PC-9 (cell line): ENCODE data around the gene PHACTR4. TPM values are rescaled to one million over a fixed set of nuclear protein-coding genes. Genes with fewer than 3 reads are reported as not detected.
A peak's percentile ranks its signal among the peaks of the same experiment; 100 is the strongest.

Source experiments
- Bru-seq: library from RNA; stranded (reverse); fragments of 400-500 nt; gene quantifications from one replicate; lab custom pipeline; 2021; lab: Mats Ljungman, UMichigan
- BruChase-seq, 2 experiments: library from RNA; stranded (reverse); fragments of 400-500 nt; gene quantifications; one replicate each; lab custom pipeline; 2021; lab: Mats Ljungman, UMichigan
- BruUV-seq: library from RNA; stranded (reverse); fragments of 400-500 nt; replicated peaks from 2 replicates; lab custom pipeline; 2021; lab: Mats Ljungman, UMichigan
- CTCF ChIA-PET: fragments of 300-600 bp; sonication (Branson Sonifier 250); formaldehyde crosslinking; loops from one replicate; lab custom pipeline; 2022; ENCODE audit warnings: antibody characterized with exemption; lab: Charles Lee
- POLR2A ChIA-PET: fragments of 300-600 bp; sonication (Branson Sonifier 250); formaldehyde crosslinking; loops from one replicate; lab custom pipeline; 2022; ENCODE audit warnings: antibody characterized with exemption; ENCODE audit not compliant: unreplicated experiment; lab: Charles Lee
- DNase-seq, 2 experiments: peaks; one replicate each; pipeline versions ENCODE4 v3.0.0 to v3.0.0-alpha.2; 2015 to 2022; ENCODE audit warnings: mixed read lengths in 1 of 2
- H2AFZ ChIP-seq: fragments of 200-600 bp; sonication (generic); 2 replicates; pipeline ENCODE4 v1.8.1; 2017; ENCODE audit warnings: antibody characterized with exemption
- H3F3A ChIP-seq: fragments of 200-600 bp; sonication (generic); 2 replicates; pipeline ENCODE4 v1.8.1; 2017; ENCODE audit warnings: antibody characterized with exemption, mild to moderate bottlenecking, low read depth; ENCODE audit not compliant: insufficient read depth
- H3K27ac ChIP-seq: fragments of 200-600 bp; sonication (generic); 2 replicates; pipeline ENCODE4 v1.6.1; 2016; ENCODE audit warnings: mixed run types
- H3K27me3 ChIP-seq: fragments of 200-600 bp; sonication (generic); 2 replicates; pipeline ENCODE4 v1.6.1; 2016; ENCODE audit warnings: low read depth, mixed run types; ENCODE audit not compliant: insufficient read depth
- H3K36me3 ChIP-seq: fragments of 200-600 bp; sonication (generic); 2 replicates; pipeline ENCODE4 v1.6.1; 2016; ENCODE audit warnings: low read depth, mixed run types
- H3K4me1 ChIP-seq: fragments of 200-600 bp; sonication (generic); replicated peaks from 2 replicates; pipeline ENCODE4 v1.6.1; 2016; ENCODE audit warnings: mixed run types; ENCODE audit not compliant: insufficient read depth
- H3K4me2 ChIP-seq: fragments of 200-600 bp; sonication (generic); 2 replicates; pipeline ENCODE4 v1.6.1; 2017; ENCODE audit warnings: mixed run types
- H3K4me3 ChIP-seq: fragments of 200-600 bp; sonication (generic); 2 replicates; pipeline ENCODE4 v1.6.1; 2016; ENCODE audit warnings: mixed run types
- H3K79me2 ChIP-seq: fragments of 200-600 bp; sonication (generic); 2 replicates; pipeline ENCODE4 v1.6.1; 2017; ENCODE audit warnings: low read depth, mixed run types
- H3K9me2 ChIP-seq: fragments of 200-600 bp; sonication (generic); 2 replicates; pipeline ENCODE4 v1.8.1; 2017; ENCODE audit warnings: mild to moderate bottlenecking; ENCODE audit not compliant: insufficient read depth
- H3K9me3 ChIP-seq: fragments of 200-600 bp; sonication (generic); 2 replicates; pipeline ENCODE4 v1.8.1; 2016; ENCODE audit warnings: low read depth; ENCODE audit not compliant: insufficient read depth
- H4K20me1 ChIP-seq: fragments of 200-600 bp; sonication (generic); 2 replicates; pipeline ENCODE4 v1.8.1; 2017; ENCODE audit not compliant: insufficient read depth
- EZH2 ChIP-seq: fragments of 200-600 bp; sonication (generic); IDR thresholded peaks from 2 replicates; pipeline ENCODE4 v1.8.0; 2017; ENCODE audit warnings: antibody characterized with exemption, low read depth
- intact Hi-C: fragments of 100-400 bp; cut with micrococcal nuclease; formaldehyde crosslinking; loops from one replicate; pipeline ENCODE4 v1.10.0; 2022; ENCODE audit not compliant: unreplicated experiment
- long read RNA-seq: library from polyadenylated mRNA; stranded (forward); transcript quantifications from one replicate; pipeline ENCODE4 v2.0.0, GENCODE V29; 2022
- total RNA-seq: library from RNA; stranded (reverse); gene quantifications from 2 replicates; pipeline ENCODE4 v1.2.3, GENCODE V29; 2021
- TF ChIP-seq, protein P1 (sequence below): fragments of 200-600 bp; sonication (generic); conservative IDR thresholded peaks from 2 replicates; pipeline ENCODE4 v1.6.1; 2017; ENCODE audit warnings: mixed run types, antibody characterized with exemption, mild to moderate bottlenecking, moderate library complexity

PHACTR4 gene
- total RNA-seq (33.2 and 45.1 TPM in 2 replicates), Bru-seq, nascent RNA (percentile 81 among the genes with signal in this experiment), BruChase-seq, experiment 1, labeled RNA remaining after a 2-hour chase (percentile 78 among the genes with signal in this experiment), BruChase-seq, experiment 2, labeled RNA remaining after a 6-hour chase (percentile 78 among the genes with signal in this experiment)
- long read RNA-seq, full-length matches to known transcripts: 7 of 25 reads
- long read RNA-seq, partial matches to known transcripts: 11 of 25 reads
- long read RNA-seq, other reads (novel, unspliced or antisense): 7 of 25 reads

DNA sequence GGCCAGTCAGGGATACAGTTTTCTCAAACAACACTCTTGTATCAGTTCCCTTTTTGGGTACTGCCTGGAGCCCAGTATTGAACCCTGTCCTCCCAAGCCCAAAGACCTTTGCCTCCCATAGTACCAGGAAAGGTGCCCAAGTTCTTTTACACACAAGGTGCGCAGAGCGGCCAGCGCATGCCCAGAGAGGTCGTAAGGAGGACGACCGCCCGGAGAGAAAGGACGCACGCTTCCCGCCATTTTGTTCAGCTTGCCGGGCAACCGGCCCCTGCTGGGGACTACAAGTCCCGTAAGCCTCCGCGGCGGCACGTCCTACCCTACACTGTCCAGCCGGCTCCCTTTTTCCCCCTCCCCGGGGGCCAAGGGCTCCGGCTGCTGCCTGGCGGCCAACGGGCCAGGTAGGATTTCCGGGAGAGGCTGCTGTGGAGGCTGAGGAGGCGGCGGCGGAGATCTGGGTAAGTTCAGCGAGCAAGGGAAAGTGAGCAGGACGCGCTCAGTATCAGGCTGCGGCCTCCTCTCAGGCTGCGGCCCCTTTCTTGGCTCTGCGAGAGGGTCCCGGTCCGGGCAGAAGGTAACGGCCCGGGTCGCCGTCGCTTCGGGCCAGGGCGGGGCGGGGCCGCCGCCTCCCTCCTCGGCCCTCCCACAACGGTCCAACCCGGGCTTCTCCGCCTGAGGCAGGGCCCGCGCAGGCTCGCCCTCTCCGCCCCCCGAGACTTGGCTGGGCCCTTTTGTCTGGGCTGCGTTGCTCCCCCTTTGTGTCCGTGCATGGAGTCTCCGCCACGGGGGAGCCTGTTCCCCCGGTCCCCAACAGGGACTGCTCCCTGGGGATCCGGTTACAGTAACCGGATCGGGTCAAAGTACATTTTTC, at the start of gene PHACTR4:
TSS of gene PHACTR4 (plus strand) at position 370 of the 868 bp plus-strand sequence. CDS start 37,708 bp downstream, outside the sequence.
- Histone ChIP-seq H3F3A (peaks cover 28% of the 10 kb centered on the region; the same call in 1 of the 2 replicates), H3K4me1 (peaks cover 23% of the 10 kb centered on the region), H2AFZ (peak within 1 kb of the TSS; percentile 97), H3K79me2 (peaks cover 35% of the 10 kb centered on the region), H3K27me3 (no peaks in the 10 kb centered on the region), H3K4me3 (peak within 1 kb of the TSS; percentile 67), H3K36me3 (no peaks in the 10 kb centered on the region), H3K9me3 (no peaks in the 10 kb centered on the region), H3K27ac (peak within 1 kb of the TSS; percentile 52), H3K4me2 (peak within 1 kb of the TSS; percentile 81), H3K9me2 (no peaks in the 10 kb centered on the region), H4K20me1 (no peaks in the 10 kb centered on the region)
- TF ChIP-seq, protein P1, sequence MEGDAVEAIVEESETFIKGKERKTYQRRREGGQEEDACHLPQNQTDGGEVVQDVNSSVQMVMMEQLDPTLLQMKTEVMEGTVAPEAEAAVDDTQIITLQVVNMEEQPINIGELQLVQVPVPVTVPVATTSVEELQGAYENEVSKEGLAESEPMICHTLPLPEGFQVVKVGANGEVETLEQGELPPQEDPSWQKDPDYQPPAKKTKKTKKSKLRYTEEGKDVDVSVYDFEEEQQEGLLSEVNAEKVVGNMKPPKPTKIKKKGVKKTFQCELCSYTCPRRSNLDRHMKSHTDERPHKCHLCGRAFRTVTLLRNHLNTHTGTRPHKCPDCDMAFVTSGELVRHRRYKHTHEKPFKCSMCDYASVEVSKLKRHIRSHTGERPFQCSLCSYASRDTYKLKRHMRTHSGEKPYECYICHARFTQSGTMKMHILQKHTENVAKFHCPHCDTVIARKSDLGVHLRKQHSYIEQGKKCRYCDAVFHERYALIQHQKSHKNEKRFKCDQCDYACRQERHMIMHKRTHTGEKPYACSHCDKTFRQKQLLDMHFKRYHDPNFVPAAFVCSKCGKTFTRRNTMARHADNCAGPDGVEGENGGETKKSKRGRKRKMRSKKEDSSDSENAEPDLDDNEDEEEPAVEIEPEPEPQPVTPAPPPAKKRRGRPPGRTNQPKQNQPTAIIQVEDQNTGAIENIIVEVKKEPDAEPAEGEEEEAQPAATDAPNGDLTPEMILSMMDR: no peak
- no peak for TF ChIP-seq EZH2
- no TSS peak for BruUV-seq
- DNase-seq: peak; percentile 77 to 93
- intact Hi-C loops: no loop called here
- POLR2A ChIA-PET: interaction anchor here (0.6 to 1.0 kb wide), 4 partner anchors 68 to 120 kb away, joined by 4 to 13 read pairs (median 6); no protein-coding TSS in a partner anchor
- CTCF ChIA-PET: interaction anchor here (0.7 to 2.8 kb wide), 3 partner anchors 37 to 1423 kb away, joined by 3 to 13 read pairs (median 5); no protein-coding TSS in a partner anchor

DNA sequence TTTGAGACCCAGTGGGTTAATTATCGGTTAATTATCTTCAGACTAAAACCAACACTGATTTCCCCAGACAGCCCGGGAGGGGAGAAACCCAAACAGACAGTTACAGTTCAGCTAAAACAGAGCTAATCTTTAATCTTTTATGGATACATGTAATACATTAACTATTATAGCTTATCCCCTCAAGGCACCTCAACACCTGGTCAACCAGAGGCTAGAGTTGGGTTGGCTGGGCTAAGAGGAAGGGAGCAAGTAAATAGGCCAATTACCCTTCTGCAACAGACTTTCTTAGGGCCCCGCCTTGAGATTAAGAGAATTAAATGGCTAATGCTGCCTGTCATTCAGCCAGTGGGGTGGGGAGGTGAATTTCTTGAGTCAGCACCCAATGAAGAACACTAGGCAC, 47.3 kb upstream of the PHACTR4 start:
- POLR2A ChIA-PET: no interaction called here
- no peaks in the 10 kb centered on the region for H3K9me2 ChIP-seq
- no TSS peak for BruUV-seq

More for the DNA sequence above, 47.3 kb upstream of the PHACTR4 start:
- Histone ChIP-seq H3F3A (0 out of 2 replicates have a peak, but pooled peaks cover 3% of the 10 kb centered on the region), H2AFZ (no peak overlapping the region), H4K20me1 (no peaks in the 10 kb centered on the region), H3K79me2 (no peaks in the 10 kb centered on the region), H3K4me1 (peaks cover 7% of the 10 kb centered on the region), H3K4me2 (no peak overlapping the region), H3K27me3 (no peaks in the 10 kb centered on the region), H3K9me3 (no peaks in the 10 kb centered on the region), H3K36me3 (no peaks in the 10 kb centered on the region), H3K27ac (no peak overlapping the region), H3K4me3 (no peak overlapping the region)
- intact Hi-C loops: no loop called here
- TF ChIP-seq EZH2: no peak
- TF ChIP-seq, protein P1: no peak
- no peak for DNase-seq
- CTCF ChIA-PET: interaction anchor here (0.7 kb wide), 1 partner anchor 73 kb away, joined by 6 read pairs; no protein-coding TSS in a partner anchor
